Gastrocnemius medialis (tissue), 4 donors: ENCODE measurements around the gene MACROD1.

Source experiments
- CTCF ChIP-seq, 5 experiments: fragments of 450-650 bp in 3 of 5; fragments of 200-600 bp in 2 of 5; sonication (generic) in 2 of 5; IDR thresholded peaks in 4 of 5; conservative IDR thresholded peaks in 1 of 5; 1 replicate in 4 of 5; 2 replicates in 1 of 5; pipeline ENCODE4 v1.5.1; 2016 to 2019; ENCODE audit warnings: antibody characterized with exemption in 5 of 5, mild to moderate bottlenecking in 3 of 5, moderate library complexity in 3 of 5
- POLR2A ChIP-seq, 2 donors: fragments of 450-650 bp; IDR thresholded peaks; one replicate each; pipeline ENCODE4 v1.6.1; 2017; ENCODE audit warnings: antibody characterized with exemption in 2 of 2, mild to moderate bottlenecking in 2 of 2, moderate library complexity in 2 of 2

- TF ChIP-seq CTCF (IDR thresholded peaks at IDR 0.05 in 4 of 5, conservative IDR thresholded peaks at IDR 0.05 in 1 of 5) (no peak), POLR2A (IDR thresholded peaks at IDR 0.05) (no peak)
Measured at GRCh38 chr11:64163951-64164350, 2.0 kb downstream of the MACROD1 start.
